GM12878 (cell line): ENCODE results near the gene CLRN3. TPM values are rescaled to one million over a fixed set of nuclear protein-coding genes. Genes with fewer than 3 reads are reported as not detected.

Source experiments
- ATAC-seq: fragments of 200-7000 bp; cut with Tn5 transposase; 3 replicates; pipeline ENCODE4 v1.9.1; 2020; ENCODE audit warnings: mild to moderate bottlenecking, moderate library complexity
- BruUV-seq: library from RNA; stranded (reverse); fragments of 400-500 nt; replicated peaks from 2 replicates; lab custom pipeline; 2021; lab: Mats Ljungman, UMichigan
- CTCF ChIA-PET: fragments of 300-600 bp; sonication (Branson Sonifier 250); formaldehyde crosslinking; extraction: SDS; loops from one replicate; lab custom pipeline; 2021; ENCODE audit warnings: inconsistent platforms; lab: Yijun Ruan, JAX
- POLR2A ChIA-PET: fragments of 350-600 bp; formaldehyde crosslinking; extraction: SDS; loops from one replicate; lab custom pipeline; 2021; ENCODE audit warnings: inconsistent platforms; lab: Charles Lee
- RAD21 ChIA-PET: fragments of 300-600 bp; sonication (Branson Sonifier 250); formaldehyde crosslinking; loops from one replicate; lab custom pipeline; 2023; ENCODE audit warnings: antibody characterized with exemption; ENCODE audit not compliant: unreplicated experiment; lab: Charles Lee
- SMC1A ChIA-PET: fragments of 300-600 bp; sonication (Branson Sonifier 250); formaldehyde crosslinking; loops from one replicate; lab custom pipeline; 2023; ENCODE audit not compliant: unreplicated experiment, uncharacterized antibody; lab: Charles Lee
- DNase-seq: peaks from one replicate; pipeline ENCODE4 v3.0.0-alpha.2; 2011; ENCODE audit warnings: low read depth, low spot score
- FAIRE-seq: peaks from 3 replicates; lab custom pipeline; 2011; peaks lifted over from hg19 to GRCh38; lab: Jason Lieb, UNC
- H2AFZ ChIP-seq: 2 replicates; pipeline ENCODE4 v1.6.0; 2011; ENCODE audit warnings: low read depth, low read length, control low read depth; ENCODE audit not compliant: control insufficient read depth
- H3K27ac ChIP-seq: 2 replicates; pipeline ENCODE4 v1.5.1; 2011; ENCODE audit warnings: control low read depth; ENCODE audit not compliant: control insufficient read depth, insufficient read depth
- H3K27me3 ChIP-seq, 2 experiments: replicated peaks in 1 of 2; 2 replicates each; pipeline versions ENCODE4 v1.6.0 to v1.6.1; 2011; ENCODE audit warnings: low read length in 1 of 2; ENCODE audit not compliant: control insufficient read depth in 2 of 2, insufficient read depth in 2 of 2
- H3K36me3 ChIP-seq, 2 experiments: 2 replicates each; pipeline ENCODE4 v1.5.1; 2011; ENCODE audit warnings: low read length in 1 of 2; ENCODE audit not compliant: control insufficient read depth in 2 of 2, insufficient read depth in 2 of 2
- H3K4me1 ChIP-seq: 2 replicates; pipeline ENCODE4 v1.6.1; 2011; ENCODE audit warnings: mild to moderate bottlenecking, low read length, moderate library complexity, mixed read lengths; ENCODE audit not compliant: control insufficient read depth, insufficient read depth
- H3K4me2 ChIP-seq: 2 replicates; pipeline ENCODE4 v1.6.0; 2011; ENCODE audit warnings: control low read depth; ENCODE audit not compliant: control insufficient read depth, insufficient read depth
- H3K4me3 ChIP-seq: fragments of 200-600 bp; sonication (generic); 2 replicates; pipeline ENCODE4 v1.5.1; 2016
- H3K79me2 ChIP-seq: 2 replicates; pipeline ENCODE4 v1.6.0; 2011; ENCODE audit warnings: low read length; ENCODE audit not compliant: control insufficient read depth, insufficient read depth
- H3K9ac ChIP-seq: 2 replicates; pipeline ENCODE4 v1.8.0; 2011; ENCODE audit warnings: low read length, control low read depth, mixed read lengths; ENCODE audit not compliant: control insufficient read depth, insufficient read depth
- H3K9me3 ChIP-seq: replicated peaks from 3 replicates; pipeline ENCODE4 v1.5.1; 2011; ENCODE audit warnings: mild to moderate bottlenecking, low read length; ENCODE audit not compliant: control insufficient read depth, insufficient read depth
- H4K20me1 ChIP-seq: 2 replicates; pipeline ENCODE4 v1.6.0; 2011; ENCODE audit not compliant: control insufficient read depth, insufficient read depth
- BHLHE40 ChIP-seq, 2 experiments: fragments of 450-650 bp in 1 of 2; IDR thresholded peaks; 2 replicates each; pipeline ENCODE4 v1.6.1; 2011 to 2017; ENCODE audit warnings: low read depth in 2 of 2, borderline replicate concordance in 1 of 2, improper control_type of control experiment in 1 of 2, low read length in 1 of 2, mild to moderate bottlenecking in 1 of 2
- BMI1 ChIP-seq: fragments of 450-650 bp; IDR thresholded peaks from 2 replicates; pipeline ENCODE4 v1.6.1; 2016; ENCODE audit warnings: mild to moderate bottlenecking, moderate library complexity, borderline replicate concordance
- HDAC6 ChIP-seq: fragments of 200-600 bp; sonication (generic); IDR thresholded peaks from one replicate; pipeline ENCODE4 v1.8.0; 2017; ENCODE audit warnings: antibody characterized with exemption; ENCODE audit not compliant: unreplicated experiment
- IKZF1 ChIP-seq: fragments of 450-650 bp; conservative IDR thresholded peaks from 2 replicates; pipeline ENCODE4 v1.6.1; 2017; ENCODE audit warnings: antibody characterized with exemption, mild to moderate bottlenecking
- MEF2A ChIP-seq: IDR thresholded peaks from 2 replicates; pipeline ENCODE4 v1.6.1; 2011; ENCODE audit warnings: low read depth, mild to moderate bottlenecking, low read length, moderate library complexity; ENCODE audit not compliant: insufficient read depth
- MYB ChIP-seq: fragments of 150-350 bp; IDR thresholded peaks from 2 replicates; pipeline ENCODE4 v1.6.1; 2014; ENCODE audit warnings: mild to moderate bottlenecking, low read depth, low read length, borderline replicate concordance
- NBN ChIP-seq: fragments of 450-650 bp; IDR thresholded peaks from 2 replicates; pipeline ENCODE4 v1.6.1; 2016
- POLR2A ChIP-seq: IDR thresholded peaks from 2 replicates; pipeline ENCODE4 v1.6.1; 2011; ENCODE audit warnings: low read depth, mild to moderate bottlenecking, low read length
- POU2F2 ChIP-seq: IDR thresholded peaks from 3 replicates; pipeline ENCODE4 v1.6.1; 2011; ENCODE audit warnings: low read depth, mild to moderate bottlenecking, low read length, borderline replicate concordance
- SMC3 ChIP-seq: IDR thresholded peaks from 2 replicates; pipeline ENCODE4 v1.6.1; 2011; ENCODE audit warnings: low read length, improper control_type of control experiment, borderline replicate concordance
- TCF7 ChIP-seq: IDR thresholded peaks from 2 replicates; pipeline ENCODE4 v1.6.1; 2014; ENCODE audit warnings: antibody characterized with exemption, borderline replicate concordance
- WGBS: methylation state at CpG from one replicate; pipeline ENCODE4 v1.1.6; 2016; ENCODE audit warnings: low lambda C conversion rate; ENCODE audit not compliant: insufficient replicate concordance, insufficient coverage; ENCODE audit errors: missing lambda C conversion rate; 5-methylcytosine and 5-hydroxymethylcytosine counted together
- in situ Hi-C: fragments of 300-500 bp; cut with MboI; formaldehyde crosslinking; loops from 9 replicates; pipeline ENCODE4 v1.14.3; 2018; ENCODE audit warnings: mixed read lengths
- intact Hi-C: fragments of 100-400 bp; cut with micrococcal nuclease; formaldehyde crosslinking; loops from one replicate; pipeline ENCODE4 v1.14.2; 2022; ENCODE audit not compliant: unreplicated experiment
- polyA plus RNA-seq, 11 experiments: library from polyadenylated mRNA; depleted of rRNA in 4 of 11; unstranded in 6 of 11; stranded (reverse) in 5 of 11; fragments of >200 nt; fragmentation: Nextera tagmentation in 4 of 11; fragmentation: Illumina TruSeq in 1 of 11; extraction: Ambion mirVana in 4 of 11; extraction: Trizol in 1 of 11; gene quantifications; 1 replicate in 1 of 11; 2 replicates in 10 of 11; pipeline versions ENCODE4 v1.2.1 to v1.2.3, GENCODE V29; 2011 to 2016; ENCODE audit warnings: inconsistent platforms in 2 of 11, missing spikeins in 2 of 11, low read depth in 1 of 11
- total RNA-seq, 4 experiments: library from RNA; depleted of rRNA in 3 of 4; stranded (reverse); fragments of >200 nt in 3 of 4; fragmentation: Illumina TruSeq in 1 of 4; extraction: Trizol in 1 of 4; gene quantifications; 2 replicates each; pipeline versions ENCODE4 v1.2.1 to v1.2.3, GENCODE V29; 2013 to 2021
- TF ChIP-seq, protein P1 (sequence below): fragments of 150-350 bp; IDR thresholded peaks from 2 replicates; pipeline ENCODE4 v1.6.1; 2014; ENCODE audit warnings: mild to moderate bottlenecking, low read depth, low read length
- TF ChIP-seq, protein P2 (sequence below): fragments of 450-650 bp; IDR thresholded peaks from 2 replicates; pipeline ENCODE4 v1.6.1; 2016; ENCODE audit warnings: mild to moderate bottlenecking
- TF ChIP-seq, protein P3 (sequence below): fragments of 450-650 bp; IDR thresholded peaks from 2 replicates; pipeline ENCODE4 v1.6.1; 2017; ENCODE audit warnings: mild to moderate bottlenecking, moderate library complexity

The CLRN3 gene
- total and polyA plus RNA-seq, 10 of the 15 experiments (the other 5 are each of a cell fraction or from before 2014, with no cell fraction given) = not detected

DNA sequence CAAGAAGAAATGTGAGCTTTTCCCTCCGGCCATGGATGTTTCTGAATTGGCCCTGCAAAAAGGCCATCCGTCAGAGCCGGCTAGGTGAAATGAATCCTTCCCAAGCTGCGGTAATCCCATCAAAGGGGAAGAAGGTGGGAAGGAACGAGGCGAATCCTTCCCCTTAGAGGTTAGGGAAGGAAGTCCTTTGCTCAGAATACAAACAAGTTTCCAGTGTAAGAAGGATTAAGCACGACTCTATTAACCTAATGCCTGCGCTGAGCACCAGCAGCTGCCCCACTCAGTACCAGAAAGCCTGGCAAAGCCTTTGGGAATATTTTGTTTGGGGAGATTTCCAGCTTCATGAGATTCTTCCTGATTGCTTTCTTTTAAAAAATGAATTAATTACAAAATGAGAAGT is 42.8 kb downstream of the CLRN3 start:
- Histone ChIP-seq H3K4me3 (no peak overlapping the region), H2AFZ (no peak overlapping the region), H3K9ac (no peak overlapping the region), H3K36me3 (no peaks in the 10 kb centered on the region), H3K79me2 (no peaks in the 10 kb centered on the region), H3K4me2 (no peak overlapping the region), H3K27me3 (no peaks in the 10 kb centered on the region), H3K9me3 (no peaks in the 10 kb centered on the region), H3K4me1 (peaks cover 12% of the 10 kb centered on the region), H3K27ac (no peak overlapping the region), H4K20me1 (no peaks in the 10 kb centered on the region)
- SMC1A ChIA-PET = no interaction called here
- no TSS peak for BruUV-seq
- in situ Hi-C loops = loop anchor here (10.0 kb wide), 1 partner anchor 135 kb away; no protein-coding TSS in a partner anchor
- RAD21 ChIA-PET = no interaction called here
- CTCF ChIA-PET = interaction anchor here (0.6 to 0.8 kb wide), 3 partner anchors 161 to 363 kb away, joined by 3 to 4 read pairs (median 4); no protein-coding TSS in a partner anchor
- intact Hi-C loops = no loop called here
- no peak for DNase-seq
- TF ChIP-seq, protein P1, sequence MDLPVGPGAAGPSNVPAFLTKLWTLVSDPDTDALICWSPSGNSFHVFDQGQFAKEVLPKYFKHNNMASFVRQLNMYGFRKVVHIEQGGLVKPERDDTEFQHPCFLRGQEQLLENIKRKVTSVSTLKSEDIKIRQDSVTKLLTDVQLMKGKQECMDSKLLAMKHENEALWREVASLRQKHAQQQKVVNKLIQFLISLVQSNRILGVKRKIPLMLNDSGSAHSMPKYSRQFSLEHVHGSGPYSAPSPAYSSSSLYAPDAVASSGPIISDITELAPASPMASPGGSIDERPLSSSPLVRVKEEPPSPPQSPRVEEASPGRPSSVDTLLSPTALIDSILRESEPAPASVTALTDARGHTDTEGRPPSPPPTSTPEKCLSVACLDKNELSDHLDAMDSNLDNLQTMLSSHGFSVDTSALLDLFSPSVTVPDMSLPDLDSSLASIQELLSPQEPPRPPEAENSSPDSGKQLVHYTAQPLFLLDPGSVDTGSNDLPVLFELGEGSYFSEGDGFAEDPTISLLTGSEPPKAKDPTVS = no peak
- TF ChIP-seq HDAC6 (no peak), BMI1 (no peak), POLR2A (no peak), SMC3 (no peak), TCF7 (no peak), MYB (no peak), BHLHE40 (IDR thresholded peaks at IDR 0.05; ENCODE audit: borderline replicate concordance in 1 of 2, low read depth in 2 of 2, low read length in 1 of 2) (no peak), MEF2A (no peak), IKZF1 (no peak), POU2F2 (no peak), NBN (no peak)
- TF ChIP-seq, protein P2, sequence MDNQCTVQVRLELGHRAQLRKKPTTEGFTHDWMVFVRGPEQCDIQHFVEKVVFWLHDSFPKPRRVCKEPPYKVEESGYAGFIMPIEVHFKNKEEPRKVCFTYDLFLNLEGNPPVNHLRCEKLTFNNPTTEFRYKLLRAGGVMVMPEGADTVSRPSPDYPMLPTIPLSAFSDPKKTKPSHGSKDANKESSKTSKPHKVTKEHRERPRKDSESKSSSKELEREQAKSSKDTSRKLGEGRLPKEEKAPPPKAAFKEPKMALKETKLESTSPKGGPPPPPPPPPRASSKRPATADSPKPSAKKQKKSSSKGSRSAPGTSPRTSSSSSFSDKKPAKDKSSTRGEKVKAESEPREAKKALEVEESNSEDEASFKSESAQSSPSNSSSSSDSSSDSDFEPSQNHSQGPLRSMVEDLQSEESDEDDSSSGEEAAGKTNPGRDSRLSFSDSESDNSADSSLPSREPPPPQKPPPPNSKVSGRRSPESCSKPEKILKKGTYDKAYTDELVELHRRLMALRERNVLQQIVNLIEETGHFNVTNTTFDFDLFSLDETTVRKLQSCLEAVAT = no peak
- TF ChIP-seq, protein P3, sequence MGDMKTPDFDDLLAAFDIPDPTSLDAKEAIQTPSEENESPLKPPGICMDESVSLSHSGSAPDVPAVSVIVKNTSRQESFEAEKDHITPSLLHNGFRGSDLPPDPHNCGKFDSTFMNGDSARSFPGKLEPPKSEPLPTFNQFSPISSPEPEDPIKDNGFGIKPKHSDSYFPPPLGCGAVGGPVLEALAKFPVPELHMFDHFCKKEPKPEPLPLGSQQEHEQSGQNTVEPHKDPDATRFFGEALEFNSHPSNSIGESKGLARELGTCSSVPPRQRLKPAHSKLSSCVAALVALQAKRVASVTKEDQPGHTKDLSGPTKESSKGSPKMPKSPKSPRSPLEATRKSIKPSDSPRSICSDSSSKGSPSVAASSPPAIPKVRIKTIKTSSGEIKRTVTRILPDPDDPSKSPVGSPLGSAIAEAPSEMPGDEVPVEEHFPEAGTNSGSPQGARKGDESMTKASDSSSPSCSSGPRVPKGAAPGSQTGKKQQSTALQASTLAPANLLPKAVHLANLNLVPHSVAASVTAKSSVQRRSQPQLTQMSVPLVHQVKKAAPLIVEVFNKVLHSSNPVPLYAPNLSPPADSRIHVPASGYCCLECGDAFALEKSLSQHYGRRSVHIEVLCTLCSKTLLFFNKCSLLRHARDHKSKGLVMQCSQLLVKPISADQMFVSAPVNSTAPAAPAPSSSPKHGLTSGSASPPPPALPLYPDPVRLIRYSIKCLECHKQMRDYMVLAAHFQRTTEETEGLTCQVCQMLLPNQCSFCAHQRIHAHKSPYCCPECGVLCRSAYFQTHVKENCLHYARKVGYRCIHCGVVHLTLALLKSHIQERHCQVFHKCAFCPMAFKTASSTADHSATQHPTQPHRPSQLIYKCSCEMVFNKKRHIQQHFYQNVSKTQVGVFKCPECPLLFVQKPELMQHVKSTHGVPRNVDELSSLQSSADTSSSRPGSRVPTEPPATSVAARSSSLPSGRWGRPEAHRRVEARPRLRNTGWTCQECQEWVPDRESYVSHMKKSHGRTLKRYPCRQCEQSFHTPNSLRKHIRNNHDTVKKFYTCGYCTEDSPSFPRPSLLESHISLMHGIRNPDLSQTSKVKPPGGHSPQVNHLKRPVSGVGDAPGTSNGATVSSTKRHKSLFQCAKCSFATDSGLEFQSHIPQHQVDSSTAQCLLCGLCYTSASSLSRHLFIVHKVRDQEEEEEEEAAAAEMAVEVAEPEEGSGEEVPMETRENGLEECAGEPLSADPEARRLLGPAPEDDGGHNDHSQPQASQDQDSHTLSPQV = no peak
- ATAC-seq = no peak
- POLR2A ChIA-PET = no interaction called here
- FAIRE-seq = no peak
- WGBS = 41% methylated on average over 8 of the region's 8 CpGs
